Measurements from ENCODE around the gene UQCRH.

- no peak for TF ChIP-seq CTCF (IDR thresholded peaks at IDR 0.05)
- TF ChIP-seq POLR2A (IDR thresholded peaks at IDR 0.05): no peak
These were observed 41.0 kb downstream of the UQCRH start for GRCh38 chr1:46344481-46344880.
